SIG-M5 treated with dmso at 0.1 percent for 504 hours (cell line): ENCODE measurements around the gene DOK6.

Source experiments
- DNase-seq: peaks from one replicate; lab custom pipeline; 2025; ENCODE audit not compliant: unreplicated experiment; lab: John Stamatoyannopoulos, UW

DOK6 gene

DNA sequence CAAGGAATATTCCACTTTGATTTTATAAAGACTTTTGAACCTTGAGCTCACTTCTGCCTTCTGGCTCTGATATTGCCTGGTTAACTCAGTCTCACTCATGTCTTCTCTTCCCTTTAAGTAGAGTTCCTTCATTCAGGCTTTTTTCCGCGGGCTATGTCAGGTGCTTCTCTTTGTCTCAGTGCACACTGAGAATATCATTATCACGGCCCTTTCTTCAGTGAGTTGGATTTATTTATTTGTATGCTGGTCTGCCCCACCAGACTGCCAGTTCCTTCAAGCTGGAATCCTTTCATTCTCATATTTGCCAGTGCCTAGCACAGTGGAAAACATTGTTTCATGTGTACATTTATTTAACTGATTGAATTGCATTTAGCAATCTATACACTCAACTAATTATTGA lies 136.5 kb downstream of the DOK6 start:
- DNase-seq: no peak

DNA sequence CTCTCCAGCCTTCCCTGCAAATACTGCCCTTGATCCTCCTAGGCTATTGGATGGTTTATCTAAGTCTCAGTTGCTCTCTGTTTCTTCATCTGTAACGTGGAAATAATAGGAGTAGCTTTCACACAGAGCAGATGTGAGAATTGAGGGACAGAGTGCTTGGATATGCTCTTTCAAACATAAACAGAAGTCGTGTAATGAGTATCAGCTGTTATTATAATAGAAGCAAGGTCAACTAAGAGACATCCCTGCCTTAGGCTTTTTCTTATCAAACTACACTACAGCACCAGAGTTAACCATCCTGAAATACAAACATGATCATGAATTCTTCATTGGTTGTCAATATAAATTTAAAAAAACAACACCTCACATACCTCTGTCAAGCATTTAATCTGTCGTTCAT lies 138.2 kb downstream of the DOK6 start:
- DNase-seq: no peak

DNA sequence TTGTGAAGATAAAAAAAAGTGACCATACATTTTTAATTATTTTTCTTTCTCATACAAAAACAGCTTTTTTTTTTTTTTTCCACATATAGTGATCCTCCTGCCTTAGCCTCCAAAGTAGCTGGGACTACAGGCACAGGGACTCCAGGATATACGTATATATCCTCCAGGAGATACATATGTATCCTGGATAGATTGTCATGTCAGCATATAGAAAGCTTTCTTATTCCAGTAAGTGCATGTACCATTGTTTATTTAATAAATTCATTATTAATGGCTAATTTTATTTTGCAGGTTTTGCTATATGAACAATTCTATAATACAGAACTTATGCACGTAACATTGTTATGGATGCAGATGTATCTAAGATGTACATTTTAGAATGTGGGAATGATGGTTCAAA lies 138.7 kb downstream of the DOK6 start:
- no peak for DNase-seq

DNA sequence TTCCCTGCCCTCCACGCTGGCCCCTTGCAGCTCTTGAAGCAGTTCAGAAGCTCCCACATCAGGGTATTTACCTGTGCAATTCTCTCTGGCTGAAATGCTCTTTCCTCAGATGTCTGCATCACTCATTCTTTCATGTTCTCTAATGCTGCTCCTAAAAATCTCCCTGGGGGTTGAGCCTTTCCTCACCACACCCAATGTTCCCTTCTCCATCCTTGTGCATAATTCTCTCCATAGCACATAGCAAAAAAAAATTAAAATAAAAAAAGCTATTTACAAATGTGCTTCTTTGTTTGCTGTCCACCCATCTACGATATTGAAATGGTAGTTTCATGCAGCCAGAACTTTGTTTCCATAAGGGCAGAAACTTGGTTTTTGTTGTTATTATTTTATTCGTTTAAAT lies 155.5 kb downstream of the DOK6 start:
- DNase-seq: no peak

DNA sequence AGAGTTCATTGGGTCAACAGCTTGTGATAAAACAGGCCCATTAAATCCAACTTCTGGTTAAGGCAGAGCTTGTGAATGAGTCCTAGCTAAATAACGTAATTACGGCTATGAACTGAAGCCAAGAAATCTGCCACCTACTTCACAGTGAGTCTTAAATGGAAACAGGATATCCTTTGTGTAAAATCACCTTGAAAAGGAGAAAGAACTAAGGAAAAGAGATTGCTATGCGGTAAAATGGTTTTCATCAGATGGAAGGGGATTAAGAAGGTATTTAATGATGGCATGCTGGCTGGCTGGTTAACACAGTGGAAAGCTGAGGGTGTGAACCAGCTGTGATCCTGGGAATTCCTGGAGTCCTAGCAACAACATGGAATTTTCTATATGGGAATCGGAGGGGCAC lies 156.6 kb downstream of the DOK6 start:
- DNase-seq: no peak

DNA sequence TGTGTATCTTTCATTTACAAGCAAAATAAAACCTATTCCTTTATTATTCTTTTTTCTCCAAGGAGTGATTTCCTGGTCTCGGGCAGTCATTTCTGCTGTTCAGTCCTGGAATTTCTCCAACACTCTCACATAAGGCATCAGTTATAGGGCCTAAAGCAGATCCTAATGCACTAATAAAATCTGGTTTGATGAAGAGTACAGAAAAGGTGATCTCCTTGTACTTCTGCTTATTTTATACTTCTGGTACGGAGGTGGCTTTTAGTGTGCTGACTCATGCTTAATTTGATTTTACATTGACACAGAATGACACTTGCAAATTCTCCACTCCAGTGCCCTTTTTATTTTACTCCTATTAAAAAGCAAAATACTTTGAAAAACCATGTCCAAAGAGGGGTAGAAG lies 157.4 kb downstream of the DOK6 start:
- no peak for DNase-seq

DNA sequence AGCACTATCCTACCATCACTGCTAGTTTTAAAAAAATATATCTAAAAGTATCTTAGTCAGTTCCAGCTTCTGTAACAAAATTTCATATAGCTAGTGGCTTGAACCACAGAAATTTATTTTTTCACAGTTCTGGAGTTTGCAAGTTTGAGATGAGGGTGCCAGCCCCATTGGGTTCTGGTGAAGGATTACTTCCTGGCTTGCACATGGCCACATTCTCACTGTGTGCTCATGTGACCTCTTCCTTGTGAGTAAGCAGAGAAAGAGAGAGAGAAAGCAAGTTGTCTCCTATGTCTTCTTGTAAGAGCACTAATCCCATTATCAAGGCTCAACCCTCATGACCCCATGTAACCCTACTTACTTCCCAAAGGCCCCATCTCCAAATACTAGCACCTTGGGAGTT lies 158.9 kb downstream of the DOK6 start:
- DNase-seq: no peak

DNA sequence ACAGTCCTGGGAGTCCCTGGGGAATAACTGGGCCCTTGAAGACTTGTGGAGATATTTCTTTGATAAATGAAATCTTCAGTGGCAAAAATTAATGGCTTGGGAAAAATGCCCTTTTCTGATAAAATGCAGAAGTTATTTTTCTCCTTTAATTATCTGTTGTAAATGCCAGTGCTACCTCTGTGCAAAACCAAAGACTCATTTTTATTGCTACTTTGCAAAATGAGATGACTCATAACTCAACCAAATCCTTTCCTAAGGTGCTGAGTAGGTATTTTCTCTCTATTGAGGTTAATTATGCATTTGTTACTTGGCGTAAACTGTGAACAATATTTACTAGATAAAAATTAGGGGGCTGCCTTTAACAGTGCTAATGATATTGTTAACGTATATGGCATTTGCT lies 163.9 kb downstream of the DOK6 start:
- no peak for DNase-seq

DNA sequence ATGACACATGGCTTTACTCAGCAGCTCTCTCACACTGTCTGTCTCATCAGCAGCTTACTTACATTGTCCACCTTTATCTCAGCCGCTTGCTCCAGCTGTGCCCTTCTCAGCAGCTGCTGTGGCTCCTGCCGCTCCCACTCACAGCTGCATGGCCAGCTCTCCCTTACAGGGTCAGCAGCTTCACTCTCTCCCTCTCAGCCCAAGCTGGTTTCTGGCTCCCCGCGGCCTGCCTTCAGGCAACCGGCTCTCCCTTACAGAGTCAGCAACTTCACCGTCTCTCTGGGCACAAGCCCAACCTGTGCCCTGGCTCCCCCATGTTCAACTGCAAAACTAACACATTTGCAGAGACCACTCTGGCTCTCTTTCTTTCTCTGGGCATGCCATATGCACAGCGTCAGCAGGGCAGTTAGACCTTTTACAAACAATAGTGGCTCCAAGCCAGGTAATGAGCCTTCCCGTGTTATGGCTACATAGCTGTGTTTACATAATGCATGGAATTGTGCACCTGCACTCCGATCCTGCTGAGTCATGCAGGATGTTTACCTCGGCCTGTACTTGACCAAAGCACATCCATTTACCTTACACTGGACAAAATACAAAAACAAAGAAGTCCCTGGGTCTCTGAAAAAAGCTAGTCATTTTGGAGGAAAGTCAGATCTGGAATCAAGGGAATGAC lies 167.3 kb downstream of the DOK6 start:
- DNase-seq: no peak

DNA sequence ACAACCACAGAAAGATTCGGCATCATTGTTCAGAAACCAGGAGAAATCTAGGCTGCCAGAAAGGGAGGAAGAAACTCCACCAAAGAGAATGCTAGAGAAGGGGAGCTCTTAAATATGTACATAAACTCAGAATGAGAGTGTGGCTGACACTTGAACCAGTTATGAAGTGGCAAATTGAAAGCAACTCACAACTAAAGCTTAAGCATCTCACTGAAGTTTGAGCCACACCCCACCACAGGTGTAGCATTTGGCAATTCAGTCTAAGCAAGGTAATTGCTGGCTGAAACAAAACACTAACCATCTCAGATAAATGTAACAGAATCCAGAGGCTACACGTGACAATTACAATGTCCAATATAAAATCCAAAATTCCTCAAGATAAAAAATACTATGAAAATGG lies 168.4 kb downstream of the DOK6 start:
- DNase-seq: no peak

DNA sequence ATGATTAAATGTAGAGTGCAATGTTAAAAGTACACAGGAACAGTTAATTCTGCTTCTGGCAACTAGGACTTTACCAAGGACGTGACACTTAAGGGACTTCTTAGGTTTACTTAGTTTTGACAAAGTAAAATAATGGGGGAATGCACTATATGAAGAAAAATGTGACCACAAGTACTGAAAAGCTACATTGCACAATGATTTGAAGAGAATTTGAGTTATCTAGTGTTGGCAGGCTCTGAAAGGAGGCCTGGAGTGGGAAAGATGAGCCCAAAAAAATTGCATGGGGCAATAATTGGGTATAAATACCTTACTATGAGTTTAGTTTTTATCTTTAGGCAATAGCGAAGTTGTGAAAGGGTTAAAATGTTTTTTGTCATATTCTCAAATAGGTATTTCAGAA lies 173.7 kb downstream of the DOK6 start:
- DNase-seq: no peak

DNA sequence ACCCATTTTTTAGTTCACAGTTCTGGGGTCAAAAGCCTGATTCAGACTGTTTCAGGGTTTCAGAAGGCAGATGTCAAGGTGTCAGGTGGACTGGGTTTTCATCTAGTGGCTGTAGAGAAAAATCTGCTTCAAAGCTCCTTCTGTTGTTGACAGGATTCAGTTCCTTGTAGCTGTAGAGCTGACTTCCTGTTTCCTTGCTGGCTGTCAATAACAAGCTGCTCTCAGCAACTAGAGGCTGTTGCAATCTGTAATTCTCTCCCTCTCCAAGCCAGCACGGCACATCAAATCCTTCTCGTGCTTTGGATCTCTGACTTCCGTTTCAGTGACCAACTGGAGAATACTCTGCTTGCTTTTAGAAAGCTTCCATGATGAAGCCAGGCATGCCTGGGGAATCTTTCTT lies 179.4 kb downstream of the DOK6 start:
- peak; percentile 83 for DNase-seq

DNA sequence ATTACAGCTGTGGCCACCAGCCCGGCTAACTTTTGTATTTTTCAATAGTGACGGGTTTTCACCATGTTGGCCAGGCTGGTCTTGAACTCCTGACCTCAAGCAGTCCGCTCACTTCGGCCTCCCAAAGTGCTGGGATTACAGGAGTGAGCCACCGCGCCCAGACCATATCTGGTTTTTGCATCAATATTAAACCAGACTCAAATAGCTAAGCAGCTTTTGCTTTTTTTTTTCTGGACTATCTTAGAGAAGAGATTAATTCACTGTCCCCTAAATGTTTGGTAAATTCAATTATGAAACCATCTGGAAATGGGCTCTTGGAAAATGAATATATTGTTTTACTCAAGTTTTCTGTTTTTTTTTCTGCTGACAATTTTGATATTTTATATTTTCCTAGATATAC lies 183.7 kb downstream of the DOK6 start:
- no peak for DNase-seq

DNA sequence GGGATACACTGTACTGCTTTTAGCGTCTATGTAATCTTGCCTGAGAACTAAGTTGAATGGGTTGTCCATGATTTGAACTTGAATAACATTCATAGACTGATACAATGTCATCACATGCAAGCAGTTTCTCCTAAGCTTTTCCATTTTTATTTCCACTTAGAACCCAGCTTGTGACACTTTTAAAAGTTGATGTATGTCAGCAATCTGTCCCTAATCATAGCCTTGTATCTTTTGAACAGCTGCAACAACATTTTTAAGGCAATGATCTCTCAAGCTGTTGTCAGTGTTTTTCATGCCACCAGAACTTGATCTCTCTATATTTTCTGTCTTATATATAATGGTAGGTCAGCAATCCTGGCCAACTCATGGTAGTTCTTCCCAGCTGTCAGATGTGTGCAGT lies 185.0 kb downstream of the DOK6 start:
- DNase-seq: no peak

DNA sequence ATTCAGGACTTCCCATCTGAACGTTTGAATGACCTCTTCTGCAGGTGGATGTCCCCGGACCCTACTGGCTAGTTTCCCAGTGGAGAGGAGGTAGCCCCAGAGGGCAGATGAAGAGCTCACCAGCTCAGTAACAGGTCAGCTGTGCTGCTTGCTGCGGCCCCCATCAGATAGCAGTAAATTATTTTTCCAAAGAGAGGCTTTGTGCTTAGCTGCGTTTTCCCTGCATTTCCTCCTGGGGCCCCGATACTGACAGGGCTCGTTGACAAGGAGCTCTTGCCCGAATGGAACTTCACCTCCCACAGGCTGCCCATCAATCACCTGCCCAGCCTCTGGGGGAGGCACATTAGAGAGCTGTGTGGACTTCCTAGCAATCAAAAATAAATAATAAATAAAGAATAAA lies 185.8 kb downstream of the DOK6 start:
- no peak for DNase-seq

DNA sequence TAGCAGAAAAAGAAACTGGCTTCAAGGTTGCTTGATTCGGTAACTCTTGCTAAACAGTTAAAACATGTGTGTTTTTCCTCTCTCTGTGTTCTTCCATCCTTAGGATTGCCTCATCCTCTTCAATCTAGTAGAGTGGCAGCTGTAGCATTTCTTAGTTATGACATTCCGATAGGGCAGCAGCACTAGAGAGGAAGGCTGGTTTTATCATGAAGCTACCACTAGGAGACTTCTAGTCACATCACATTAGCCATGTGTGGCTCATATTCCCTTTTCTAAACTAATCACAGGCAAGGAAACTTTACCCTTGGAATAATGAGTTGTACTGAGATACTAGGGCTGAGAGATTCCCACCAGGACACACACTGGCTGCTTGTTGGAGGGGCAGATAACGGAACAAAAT lies 187.6 kb downstream of the DOK6 start:
- DNase-seq: no peak

DNA sequence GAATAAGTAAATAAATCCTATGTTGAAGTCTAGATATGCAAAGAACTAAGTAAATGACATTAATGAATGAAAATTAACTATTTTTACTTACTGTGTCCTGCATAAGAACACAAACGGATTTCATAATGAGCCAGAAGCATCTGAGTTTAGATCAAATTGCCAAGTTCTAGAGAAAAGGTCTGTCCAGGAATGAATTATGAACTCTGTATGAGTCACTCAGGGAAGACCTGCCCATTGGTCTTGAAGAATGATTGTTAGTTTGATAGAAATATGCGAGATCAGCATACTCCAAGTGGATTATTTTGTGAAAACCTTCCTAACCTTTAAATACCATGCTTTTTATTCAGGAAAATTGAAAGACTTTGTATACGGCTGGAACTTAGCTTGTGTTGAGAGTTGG lies 189.5 kb downstream of the DOK6 start:
- no peak for DNase-seq

DNA sequence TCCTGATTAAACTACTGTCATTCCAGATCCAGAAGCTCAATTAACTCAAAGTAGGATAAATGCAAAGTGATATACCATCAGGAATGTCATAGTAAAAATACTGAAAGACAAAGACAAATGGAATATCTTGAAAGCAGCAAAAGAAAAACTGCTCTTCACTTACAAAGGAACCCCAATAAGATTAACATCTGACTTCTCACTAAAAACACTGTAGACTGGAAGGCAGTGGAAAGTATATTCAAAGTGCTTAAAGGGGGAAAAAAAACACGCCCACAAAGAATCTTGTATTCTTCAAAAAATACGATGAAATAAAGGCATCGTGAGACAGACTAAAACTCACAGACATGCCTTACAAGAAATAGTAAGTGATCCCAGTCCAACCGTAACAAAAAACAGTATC lies 195.7 kb downstream of the DOK6 start:
- DNase-seq: no peak

DNA sequence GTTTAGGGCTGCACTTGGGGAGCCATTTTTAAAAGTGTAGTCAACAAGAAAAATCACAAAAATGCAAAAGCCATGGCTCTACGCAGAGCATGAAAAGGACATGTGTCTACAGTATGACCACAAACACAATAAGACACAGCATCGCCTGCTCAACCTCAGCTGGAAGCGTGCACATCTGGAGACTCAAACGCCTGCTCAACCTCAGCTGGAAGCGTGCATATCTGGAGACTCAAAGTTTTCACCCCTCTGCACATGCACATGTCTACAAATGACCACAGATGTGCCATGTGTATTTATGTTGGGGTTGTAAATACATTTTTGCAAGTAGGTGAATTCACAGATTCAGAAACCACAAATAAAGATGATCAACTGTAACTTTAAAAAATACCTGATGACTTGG lies 196.9 kb downstream of the DOK6 start:
- no peak for DNase-seq

DNA sequence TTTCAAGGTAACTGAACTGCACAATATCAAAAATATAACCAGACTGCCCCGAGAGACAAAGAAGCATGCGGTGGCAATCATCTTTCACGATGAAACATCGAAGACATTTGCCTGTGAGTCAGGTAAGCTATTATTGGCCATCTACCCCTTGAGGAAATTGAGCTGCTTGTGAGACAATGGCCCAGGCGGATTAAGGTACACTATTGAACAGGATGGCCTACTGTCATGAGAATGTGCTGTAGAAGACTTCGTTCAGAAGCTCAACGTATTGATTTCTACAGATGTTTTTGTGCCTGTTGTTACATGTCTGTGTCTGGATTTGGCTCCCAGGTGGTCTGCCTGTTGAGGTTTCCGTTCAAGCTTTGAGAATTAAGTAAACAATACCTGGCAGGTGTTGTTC lies 198.7 kb downstream of the DOK6 start:
- DNase-seq: no peak

DNA sequence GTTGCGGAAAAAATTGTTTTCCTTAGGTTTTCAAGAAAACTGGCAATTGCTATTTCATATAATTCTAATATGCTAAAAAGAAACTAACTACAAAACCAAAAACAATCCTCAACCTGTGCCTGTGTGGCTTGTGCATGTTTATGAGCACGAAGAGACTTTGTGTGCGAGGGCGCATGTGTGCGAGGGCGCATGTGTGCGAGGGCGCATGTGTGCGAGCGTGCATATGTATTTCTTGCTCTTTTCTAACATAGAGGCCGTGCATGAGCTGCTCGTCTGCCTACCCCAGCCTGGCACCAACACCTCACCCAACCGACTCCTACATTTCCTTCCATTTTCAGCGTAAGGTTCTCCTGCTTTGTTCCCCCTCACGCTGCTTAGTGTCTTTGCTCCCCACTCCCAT lies 211.6 kb downstream of the DOK6 start:
- no peak for DNase-seq

DNA sequence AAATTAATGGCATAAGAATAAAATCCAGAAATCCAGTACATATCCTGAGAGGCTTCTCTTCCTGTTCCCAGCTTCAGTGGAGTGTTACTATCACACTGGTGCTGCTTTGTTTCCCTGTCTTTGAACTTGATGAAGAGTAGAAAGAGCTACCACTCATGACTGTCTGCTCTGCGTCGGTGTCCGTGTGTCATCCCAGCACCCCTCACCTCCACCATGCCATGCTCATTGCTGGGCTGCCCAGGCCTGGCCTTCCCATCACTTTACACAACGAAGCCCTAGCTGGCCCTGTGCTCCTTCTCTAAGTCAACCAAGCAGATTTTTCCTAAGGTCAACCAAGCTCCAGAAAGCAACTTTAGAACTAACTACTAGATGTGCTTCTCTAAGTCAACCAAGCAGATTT lies 215.4 kb downstream of the DOK6 start:
- DNase-seq: no peak

DNA sequence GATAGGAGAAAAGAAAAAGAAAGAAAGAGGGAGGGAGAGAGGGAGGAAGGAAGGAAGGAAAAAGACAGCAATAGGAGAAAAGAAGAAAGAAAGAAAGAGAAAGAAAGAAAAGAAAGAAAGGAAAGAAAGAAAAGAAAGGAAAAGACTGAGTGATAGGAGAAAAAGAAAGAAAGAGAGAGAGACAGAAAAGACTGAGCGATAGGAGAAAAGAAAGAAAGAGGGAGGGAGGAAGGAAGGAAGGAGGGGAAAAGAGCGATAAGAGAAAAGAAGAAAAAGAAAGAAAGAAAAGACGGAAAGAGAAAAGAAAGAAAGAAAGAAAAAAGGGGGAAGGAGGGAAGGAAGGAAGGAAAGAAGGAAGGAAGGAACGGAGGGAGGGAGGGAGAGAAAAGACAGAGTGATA lies 216.7 kb downstream of the DOK6 start:
- DNase-seq: no peak

DNA sequence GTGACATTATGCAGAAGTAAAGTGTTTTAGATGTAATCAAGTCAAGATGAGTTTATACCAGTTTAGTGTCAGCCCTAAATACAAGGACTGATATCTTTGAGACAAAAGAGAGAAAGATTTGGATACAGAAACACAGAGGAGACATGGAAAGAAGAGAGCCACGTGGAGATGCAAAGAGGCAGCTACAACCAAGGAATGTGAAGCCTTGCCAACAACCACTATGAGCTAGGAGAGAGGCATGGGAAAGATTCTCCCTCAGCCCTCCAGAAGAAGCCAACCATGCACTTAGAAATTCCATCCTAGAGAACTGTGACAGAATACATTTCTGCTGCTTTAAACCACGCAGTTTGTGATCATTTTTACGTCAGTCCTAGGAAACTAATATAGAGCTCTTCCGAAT lies 217.2 kb downstream of the DOK6 start:
- DNase-seq: no peak
